ENCODE data around the gene LY6G6D.
"Not testable (repeated sequence)": the region's sequence is repeated elsewhere in the genome, so short reads cannot be mapped to it uniquely, and the experiment has no call there.

Gene LY6G6D

GRCh38 chr6:31692886-31693285 is 22.3 kb upstream of the LY6G6D start:
- DNase-seq, result no peak

GRCh38 chr6:31693535-31693934 is 21.6 kb upstream of the LY6G6D start:
- DNase-seq, result no peak

- DNase-seq, result peak; percentile 42
These were observed 17.6 kb upstream of the LY6G6D start for GRCh38 chr6:31697555-31697954.

GRCh38 chr6:31700740-31701401 is 14.3 kb upstream of the LY6G6D start:
- DNase-seq, result no peak

- DNase-seq, result no peak
These were observed 13.3 kb upstream of the LY6G6D start for GRCh38 chr6:31701666-31702404.

GRCh38 chr6:31702405-31702818 is 12.7 kb upstream of the LY6G6D start:
- peak; percentile 45 for DNase-seq

GRCh38 chr6:31702819-31703716 is 12.1 kb upstream of the LY6G6D start, which contains the start of gene ABHD16A:
Gene ABHD16A, minus strand, starts transcription at chr6:31703324. Its CDS starts 43 bp downstream, at chr6:31703281.
- DNase-seq, result peak; percentile 99

GRCh38 chr6:31705931-31706330 is 9.2 kb upstream of the LY6G6D start:
- DNase-seq, result no peak

GRCh38 chr6:31706599-31706998 is 8.5 kb upstream of the LY6G6D start, which contains the start of gene LY6G6F:
Gene LY6G6F, plus strand, starts transcription at chr6:31706866. Its CDS starts 41 bp downstream, at chr6:31706907.
- no peak for DNase-seq

GRCh38 chr6:31707701-31708100 is 7.4 kb upstream of the LY6G6D start:
- DNase-seq, result no peak

GRCh38 chr6:31708224-31708623 is 6.9 kb upstream of the LY6G6D start:
- DNase-seq, result no peak

GRCh38 chr6:31709157-31709556 is 6.0 kb upstream of the LY6G6D start:
- DNase-seq, result not testable (repeated sequence)

GRCh38 chr6:31710523-31711219 is 4.5 kb upstream of the LY6G6D start:
- DNase-seq, result no peak

- DNase-seq, result no peak
These were observed 3.9 kb upstream of the LY6G6D start for GRCh38 chr6:31711233-31711632.

- peak; percentile 28 for DNase-seq
These were observed 2.9 kb upstream of the LY6G6D start for GRCh38 chr6:31712296-31712695.

- no peak for DNase-seq
These were observed 1.7 kb upstream of the LY6G6D start for GRCh38 chr6:31713465-31713864.

GRCh38 chr6:31713991-31714684 is 1.0 kb upstream of the LY6G6D start:
- DNase-seq, result no peak

GRCh38 chr6:31717499-31718222 is 2.5 kb downstream of the LY6G6D start:
- no peak for DNase-seq

- no peak for DNase-seq
These were observed 3.1 kb downstream of the LY6G6D start for GRCh38 chr6:31718265-31718664.

GRCh38 chr6:31719001-31719400 is 3.9 kb downstream of the LY6G6D start:
- no peak for DNase-seq

- no peak for DNase-seq
These were observed 5.1 kb downstream of the LY6G6D start for GRCh38 chr6:31720196-31720770.
